HEK293T (cell line): ENCODE data around the gene ZNRF3.

Experiments
- ARNT ChIP-seq: fragments of 450-650 bp; IDR thresholded peaks from 2 replicates; pipeline ENCODE4 v1.6.1; 2017; ENCODE audit warnings: mild to moderate bottlenecking
- BHLHE40 ChIP-seq: fragments of 450-650 bp; IDR thresholded peaks from 2 replicates; pipeline ENCODE4 v1.6.1; 2016; ENCODE audit warnings: mild to moderate bottlenecking, moderate library complexity, borderline replicate concordance
- CTBP1 ChIP-seq: fragments of 450-650 bp; IDR thresholded peaks from 2 replicates; pipeline ENCODE4 v1.6.1; 2016; ENCODE audit warnings: borderline replicate concordance
- ELF4 ChIP-seq: fragments of 450-650 bp; IDR thresholded peaks from 2 replicates; pipeline ENCODE4 v1.6.1; 2017; ENCODE audit warnings: antibody characterized with exemption
- FOXA1 ChIP-seq: fragments of 450-650 bp; IDR thresholded peaks from 2 replicates; pipeline ENCODE4 v1.6.1; 2016; ENCODE audit warnings: mild to moderate bottlenecking
- FOXK2 ChIP-seq: fragments of 450-650 bp; IDR thresholded peaks from 2 replicates; pipeline ENCODE4 v1.6.1; 2016; ENCODE audit warnings: mild to moderate bottlenecking
- NFRKB ChIP-seq: fragments of 450-650 bp; IDR thresholded peaks from 2 replicates; pipeline ENCODE4 v1.6.1; 2016; ENCODE audit warnings: mild to moderate bottlenecking, moderate library complexity
- SP1 ChIP-seq: fragments of 450-650 bp; IDR thresholded peaks from 2 replicates; pipeline ENCODE4 v1.6.1; 2017
- SUZ12 ChIP-seq: fragments of 450-650 bp; IDR thresholded peaks from 2 replicates; pipeline ENCODE4 v1.6.1; 2016; ENCODE audit warnings: mild to moderate bottlenecking
- TARDBP ChIP-seq: fragments of 450-650 bp; IDR thresholded peaks from 2 replicates; pipeline ENCODE4 v1.6.1; 2016

DNA sequence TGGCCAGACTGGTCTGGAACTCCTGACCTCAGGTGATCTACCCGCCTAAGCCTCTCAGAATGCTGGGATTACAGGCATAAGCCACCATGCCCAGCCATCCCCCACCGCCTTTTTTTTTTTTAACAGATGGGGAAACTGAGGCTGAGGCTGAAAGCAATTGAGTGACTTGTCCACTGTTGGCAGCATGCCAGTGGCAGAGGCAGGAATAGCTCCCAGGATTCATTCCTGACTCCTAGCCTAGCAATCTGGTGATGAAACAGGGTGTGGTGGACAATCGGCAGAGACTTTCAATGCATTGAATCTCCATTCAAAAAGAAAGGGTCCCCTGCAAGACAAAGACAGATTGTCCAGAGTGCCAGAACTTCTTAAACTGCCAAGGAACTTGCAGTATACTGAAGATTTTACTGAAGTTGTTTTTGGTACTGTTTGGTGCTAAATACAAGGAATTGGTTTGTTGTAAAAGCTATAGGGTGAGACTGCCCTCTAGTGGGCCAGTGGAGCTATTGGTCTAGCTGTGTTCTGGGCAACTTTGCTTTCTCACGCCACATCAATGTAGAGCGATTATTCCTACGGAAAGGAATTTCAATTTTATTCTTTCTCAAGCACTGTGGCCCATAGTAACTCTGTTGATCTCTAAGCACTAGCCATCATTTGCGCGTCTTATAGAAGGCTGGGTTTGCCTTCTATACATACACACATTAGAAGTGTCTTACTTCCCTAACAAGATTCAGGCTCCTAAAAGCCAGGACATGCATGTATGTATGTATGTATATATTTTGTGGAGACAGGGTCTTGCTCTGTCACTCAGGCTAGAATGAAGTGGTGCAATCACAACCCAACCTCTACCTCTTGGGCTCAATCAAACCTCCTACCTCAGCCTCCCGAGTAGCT is 157.3 kb downstream of the ZNRF3 start:
- TF ChIP-seq FOXA1 (no peak), TARDBP (no peak), ARNT (no peak), SUZ12 (no peak), ELF4 (no peak), SP1 (no peak), CTBP1 (no peak), FOXK2 (no peak), BHLHE40 (no peak), NFRKB (no peak)
